Fibroblast of pulmonary artery (primary cell): ENCODE data around the gene SMG9.

ENCODE experiments used
- DNase-seq: peaks from one replicate; pipeline ENCODE4 v3.0.0-alpha.2; 2010; ENCODE audit warnings: low read depth
- H3K4me3 ChIP-seq: replicated peaks from 2 replicates; pipeline ENCODE4 v1.5.1; 2011; ENCODE audit warnings: low read depth, mild to moderate bottlenecking, control low read depth, low read length, moderate library complexity
- TF ChIP-seq, protein P1 (sequence below): IDR thresholded peaks from 2 replicates; pipeline ENCODE4 v1.5.1; 2011; ENCODE audit warnings: mild to moderate bottlenecking, control low read depth, low read length, inconsistent platforms; ENCODE audit errors: missing control alignments

SMG9 gene

DNA sequence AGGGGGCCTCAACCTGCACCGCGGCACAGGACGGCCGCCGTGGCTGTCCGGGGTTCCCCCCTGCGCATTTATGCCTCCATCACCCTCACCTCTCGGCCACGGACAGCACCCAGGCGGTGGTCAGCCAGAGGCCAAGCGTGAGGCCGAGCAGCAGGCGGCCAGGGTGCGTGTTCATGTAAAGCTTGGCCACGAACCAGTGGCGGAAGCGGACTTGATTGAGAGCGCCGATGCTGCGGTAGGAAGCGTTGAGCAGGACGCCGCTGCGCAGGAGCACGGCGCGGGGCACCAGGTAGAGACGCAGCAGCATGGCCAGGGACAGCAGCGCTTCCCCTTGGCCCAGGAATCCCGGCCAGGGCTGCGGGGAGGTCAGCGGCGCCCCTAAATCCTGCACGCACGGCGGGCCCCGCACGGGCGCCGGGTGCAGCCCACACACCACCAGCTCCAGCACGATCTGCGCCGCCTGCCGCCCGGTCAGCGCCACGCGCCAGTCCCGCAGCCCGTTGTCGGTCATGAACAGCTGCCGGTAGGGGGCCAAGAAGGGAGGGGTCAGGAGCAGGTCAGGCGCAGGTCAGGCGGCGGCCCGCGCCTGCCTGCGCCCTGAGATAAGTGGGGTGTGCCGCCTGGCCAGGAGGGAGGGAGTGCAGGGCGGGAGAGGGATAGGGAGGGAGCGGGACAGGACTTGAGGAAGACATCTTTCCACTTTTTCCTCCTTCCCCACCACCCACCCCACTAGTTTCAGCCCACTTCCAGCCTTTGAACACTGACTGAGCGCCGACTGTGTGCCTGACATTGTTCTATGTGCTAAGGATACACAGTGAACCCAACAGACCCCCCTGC lies 19.6 kb upstream of the SMG9 start:
- TF ChIP-seq, protein P1, sequence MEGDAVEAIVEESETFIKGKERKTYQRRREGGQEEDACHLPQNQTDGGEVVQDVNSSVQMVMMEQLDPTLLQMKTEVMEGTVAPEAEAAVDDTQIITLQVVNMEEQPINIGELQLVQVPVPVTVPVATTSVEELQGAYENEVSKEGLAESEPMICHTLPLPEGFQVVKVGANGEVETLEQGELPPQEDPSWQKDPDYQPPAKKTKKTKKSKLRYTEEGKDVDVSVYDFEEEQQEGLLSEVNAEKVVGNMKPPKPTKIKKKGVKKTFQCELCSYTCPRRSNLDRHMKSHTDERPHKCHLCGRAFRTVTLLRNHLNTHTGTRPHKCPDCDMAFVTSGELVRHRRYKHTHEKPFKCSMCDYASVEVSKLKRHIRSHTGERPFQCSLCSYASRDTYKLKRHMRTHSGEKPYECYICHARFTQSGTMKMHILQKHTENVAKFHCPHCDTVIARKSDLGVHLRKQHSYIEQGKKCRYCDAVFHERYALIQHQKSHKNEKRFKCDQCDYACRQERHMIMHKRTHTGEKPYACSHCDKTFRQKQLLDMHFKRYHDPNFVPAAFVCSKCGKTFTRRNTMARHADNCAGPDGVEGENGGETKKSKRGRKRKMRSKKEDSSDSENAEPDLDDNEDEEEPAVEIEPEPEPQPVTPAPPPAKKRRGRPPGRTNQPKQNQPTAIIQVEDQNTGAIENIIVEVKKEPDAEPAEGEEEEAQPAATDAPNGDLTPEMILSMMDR, result peak; percentile 50
- peak overlapping the region; percentile 24 for H3K4me3 ChIP-seq
- peak; percentile 57 for DNase-seq

DNA sequence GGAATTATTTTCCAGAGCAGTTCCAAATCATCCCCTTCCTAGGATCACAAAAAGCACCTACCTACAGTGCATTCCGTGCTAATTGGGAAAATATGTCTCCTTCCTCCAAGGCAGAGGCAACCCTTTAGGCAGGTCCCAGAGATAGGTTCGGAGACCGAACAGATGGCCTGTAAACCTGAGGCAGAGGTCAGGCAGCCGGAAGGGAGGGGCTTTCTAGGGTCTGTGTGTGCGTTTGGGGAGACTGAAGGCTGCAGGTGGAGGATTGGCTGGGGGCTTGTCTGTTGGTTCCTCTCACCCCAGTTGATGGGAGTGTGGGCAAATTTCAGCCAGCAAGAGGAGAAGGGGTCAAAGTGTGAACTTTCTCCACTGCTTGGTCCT lies 19.0 kb upstream of the SMG9 start:
- no peak overlapping the region for H3K4me3 ChIP-seq
- TF ChIP-seq, protein P1, result no peak
- DNase-seq, result no peak

DNA sequence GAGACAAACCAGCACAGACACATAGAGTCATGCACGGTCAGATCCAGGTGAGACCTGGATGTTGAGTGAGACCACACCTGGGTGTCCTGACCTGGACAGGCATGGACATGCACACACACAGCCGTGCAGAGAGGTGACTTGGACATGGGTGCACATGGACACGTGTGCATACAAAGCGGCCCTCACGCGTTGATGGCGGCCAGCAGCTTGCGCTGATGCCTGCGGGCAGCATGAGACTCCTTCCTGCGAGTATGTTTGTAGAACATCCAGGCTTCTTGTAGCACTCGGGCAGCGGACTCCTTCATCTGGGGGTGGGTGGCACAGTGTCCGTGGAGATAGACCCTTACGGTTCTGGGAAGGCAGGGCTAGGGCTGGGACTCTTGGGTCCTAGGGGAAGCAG lies 14.5 kb upstream of the SMG9 start:
- no peak overlapping the region for H3K4me3 ChIP-seq
- no peak for DNase-seq
- TF ChIP-seq, protein P1, result no peak

DNA sequence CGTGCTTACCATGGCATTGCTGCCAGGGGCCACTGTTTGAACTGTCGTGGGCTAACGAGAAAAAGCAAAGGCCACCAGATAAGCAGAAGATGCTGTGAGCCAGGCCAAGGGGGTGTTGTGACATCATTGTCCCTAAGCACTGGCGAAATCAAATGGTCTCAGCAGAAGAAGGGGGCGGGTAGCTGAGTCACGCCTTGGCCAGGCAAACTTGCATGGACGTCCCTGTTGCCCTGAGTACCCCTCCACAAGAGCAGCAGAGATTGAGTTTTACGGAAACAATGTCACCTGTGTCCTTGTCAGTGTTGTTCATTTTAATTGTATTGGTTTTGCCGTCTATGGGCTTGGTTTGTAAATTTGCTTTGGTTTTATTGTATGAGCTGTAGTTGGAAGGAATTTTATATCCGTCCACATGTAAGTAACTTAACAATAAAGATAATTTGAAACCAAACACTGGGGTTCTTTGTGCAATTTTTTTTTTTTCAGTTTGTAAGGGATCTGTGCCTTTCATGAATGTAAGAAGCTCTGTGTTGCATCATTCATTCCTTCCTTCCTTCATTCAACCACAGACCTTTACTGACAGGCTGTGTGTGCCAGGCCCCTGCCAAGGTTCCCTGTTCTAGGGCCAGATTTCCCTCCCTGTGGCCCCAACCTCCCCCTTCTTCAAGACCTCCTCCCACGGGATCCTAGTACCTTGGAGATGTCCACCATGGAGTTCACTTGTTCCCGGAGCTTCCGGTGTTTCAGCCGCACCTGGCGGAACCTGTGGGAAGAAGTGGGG lies 13.7 kb upstream of the SMG9 start:
- TF ChIP-seq, protein P1, result no peak
- no peak overlapping the region for H3K4me3 ChIP-seq
- no peak for DNase-seq

DNA sequence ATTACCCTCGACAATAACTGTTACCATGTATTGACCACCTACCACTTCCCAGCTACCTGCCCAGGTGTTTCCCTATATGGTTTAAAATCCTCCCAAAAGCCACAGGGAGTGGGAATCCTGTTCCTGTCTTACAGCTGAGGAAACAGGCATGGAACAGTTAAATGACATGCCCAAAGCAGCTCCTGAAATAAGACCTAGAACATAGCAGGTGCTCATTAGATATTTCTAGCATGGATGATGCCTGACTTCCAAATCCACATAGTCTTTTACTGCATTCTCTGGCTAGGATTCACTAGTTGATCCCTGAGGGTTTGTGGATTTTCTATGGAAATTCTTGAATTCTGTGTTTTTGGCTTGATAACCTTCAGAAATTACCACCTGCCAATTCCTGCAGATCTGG lies 13.1 kb upstream of the SMG9 start:
- DNase-seq, result no peak
- TF ChIP-seq, protein P1, result no peak
- no peak overlapping the region for H3K4me3 ChIP-seq

DNA sequence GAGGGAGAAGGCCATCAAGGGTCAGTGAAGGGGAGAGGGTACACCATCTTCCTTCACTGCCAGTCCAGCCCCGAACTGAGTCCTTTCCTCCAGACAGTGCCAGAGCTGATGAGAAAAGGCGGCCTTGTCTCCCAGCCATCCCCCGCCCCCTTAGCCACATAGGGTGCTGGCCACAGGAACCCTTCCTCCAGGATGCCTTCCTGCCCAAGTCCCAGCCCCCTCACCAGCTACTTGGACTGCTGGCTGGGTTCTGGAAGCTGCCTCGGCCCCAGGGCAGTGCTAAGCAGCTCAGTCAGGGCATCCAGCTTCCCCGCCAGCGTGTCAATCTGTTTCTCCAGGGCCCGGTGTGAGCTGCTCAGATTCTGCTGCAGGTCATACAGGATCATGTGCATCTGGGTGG lies 12.6 kb upstream of the SMG9 start:
- TF ChIP-seq, protein P1, result no peak
- DNase-seq, result no peak
- H3K4me3 ChIP-seq, result no peak overlapping the region

DNA sequence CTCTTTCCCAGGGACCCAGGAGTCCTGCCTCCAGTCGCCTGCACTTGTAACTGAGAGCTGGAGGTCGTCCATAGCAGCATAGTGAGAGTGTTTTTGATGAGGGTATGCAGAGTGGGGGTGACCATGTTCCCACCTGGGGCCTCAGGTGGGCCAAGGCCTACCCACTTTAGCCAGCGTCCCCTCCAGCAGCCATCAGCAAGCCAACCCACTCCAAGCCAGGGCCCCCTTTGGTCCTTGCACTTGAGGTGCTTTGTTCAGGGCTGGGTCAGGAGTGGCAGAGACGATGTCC lies 11.9 kb upstream of the SMG9 start:
- no peak overlapping the region for H3K4me3 ChIP-seq
- TF ChIP-seq, protein P1, result no peak
- no peak for DNase-seq
